GM13977 (cell line): ENCODE results near the gene ITPR3.

Source experiments
- DNase-seq: peaks from one replicate; pipeline ENCODE4 v3.0.0; 2012; ENCODE audit warnings: low spot score
- CTCF ChIP-seq: IDR thresholded peaks from 2 replicates; pipeline ENCODE4 v1.5.1; 2012; ENCODE audit warnings: mild to moderate bottlenecking, control low read depth; ENCODE audit not compliant: insufficient read depth; ENCODE audit errors: extremely low read depth, missing control alignments
- in situ Hi-C: fragments of 300-500 bp; cut with MboI; formaldehyde crosslinking; loops from one replicate; pipeline ENCODE4 v1.12.0; 2022; ENCODE audit warnings: low sequenced_read_pairs, low pct_unique_long_range_greater_than_20kb, mixed read lengths, inconsistent platforms; ENCODE audit not compliant: unreplicated experiment

Gene ITPR3

DNA sequence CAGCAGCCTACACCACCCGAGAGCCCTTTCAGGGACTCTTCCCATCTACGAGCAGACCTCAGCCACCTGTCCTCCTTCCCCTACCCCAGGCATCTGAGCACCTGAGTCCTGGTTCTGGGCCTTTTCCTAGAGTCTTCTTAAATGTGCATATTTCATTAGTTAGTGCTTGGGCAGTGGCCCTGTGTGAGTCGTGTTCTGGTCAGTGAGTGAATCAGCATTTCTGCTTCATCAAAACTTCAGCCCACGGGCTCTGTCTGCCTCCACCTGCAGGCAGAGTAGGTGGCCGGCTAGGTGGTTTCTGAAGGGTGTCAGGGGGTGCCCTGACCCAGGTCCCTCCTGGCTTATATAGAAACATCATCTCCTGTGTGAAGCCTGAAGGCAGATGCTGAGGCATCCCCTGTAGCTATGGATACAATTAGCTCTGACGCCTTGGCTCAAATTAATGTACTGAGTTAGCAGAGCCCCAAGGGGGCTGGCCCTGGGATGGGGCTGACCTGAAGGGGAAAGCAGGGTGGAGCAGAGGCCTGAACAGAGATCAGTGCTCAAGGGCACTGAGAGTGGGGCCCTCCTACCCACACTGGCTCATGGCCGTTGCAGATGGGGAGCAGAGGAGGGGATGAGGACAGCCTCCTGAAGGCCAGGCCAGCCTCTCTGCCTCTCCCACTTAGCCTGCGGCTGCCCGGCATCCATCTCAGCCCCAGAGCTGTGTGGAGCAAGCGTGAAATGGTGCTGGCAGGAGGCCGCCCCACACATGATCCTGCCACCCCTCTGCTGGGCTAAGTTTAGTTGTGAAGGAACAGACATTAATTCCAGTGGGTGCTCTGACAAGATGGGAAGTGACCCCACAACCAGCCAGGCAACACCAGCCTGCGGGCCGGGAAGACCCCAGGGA is 111.9 kb downstream of the ITPR3 start:
- in situ Hi-C loops: no loop called here
- no peak for DNase-seq
- TF ChIP-seq CTCF: no peak

- DNase-seq: no peak
- TF ChIP-seq CTCF: no peak
- in situ Hi-C loops: no loop called here
These were observed 112.5 kb downstream of the ITPR3 start for GRCh38 chr6:33733709-33734007.

DNA sequence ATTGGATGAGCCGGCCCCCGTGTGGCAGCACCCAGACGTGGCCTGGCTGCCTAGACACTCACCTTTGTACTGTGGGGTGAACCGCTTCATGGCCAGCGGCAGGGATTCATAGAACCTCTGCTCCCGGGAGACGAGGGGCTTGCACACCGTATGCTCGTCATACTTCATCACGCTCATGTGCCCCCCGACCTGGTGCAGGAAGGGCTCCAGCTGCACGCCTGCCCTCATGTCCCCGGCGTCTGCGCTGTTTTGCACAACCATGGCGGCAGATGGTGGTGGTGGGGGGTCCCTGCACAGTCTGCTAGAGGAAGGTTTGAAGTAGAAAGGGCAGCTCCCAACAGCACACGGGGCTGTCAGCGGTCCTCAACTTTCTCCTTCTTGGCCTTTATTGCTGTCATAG is 114.1 kb downstream of the ITPR3 start:
- in situ Hi-C loops: no loop called here
- no peak for DNase-seq
- no peak for TF ChIP-seq CTCF

DNA sequence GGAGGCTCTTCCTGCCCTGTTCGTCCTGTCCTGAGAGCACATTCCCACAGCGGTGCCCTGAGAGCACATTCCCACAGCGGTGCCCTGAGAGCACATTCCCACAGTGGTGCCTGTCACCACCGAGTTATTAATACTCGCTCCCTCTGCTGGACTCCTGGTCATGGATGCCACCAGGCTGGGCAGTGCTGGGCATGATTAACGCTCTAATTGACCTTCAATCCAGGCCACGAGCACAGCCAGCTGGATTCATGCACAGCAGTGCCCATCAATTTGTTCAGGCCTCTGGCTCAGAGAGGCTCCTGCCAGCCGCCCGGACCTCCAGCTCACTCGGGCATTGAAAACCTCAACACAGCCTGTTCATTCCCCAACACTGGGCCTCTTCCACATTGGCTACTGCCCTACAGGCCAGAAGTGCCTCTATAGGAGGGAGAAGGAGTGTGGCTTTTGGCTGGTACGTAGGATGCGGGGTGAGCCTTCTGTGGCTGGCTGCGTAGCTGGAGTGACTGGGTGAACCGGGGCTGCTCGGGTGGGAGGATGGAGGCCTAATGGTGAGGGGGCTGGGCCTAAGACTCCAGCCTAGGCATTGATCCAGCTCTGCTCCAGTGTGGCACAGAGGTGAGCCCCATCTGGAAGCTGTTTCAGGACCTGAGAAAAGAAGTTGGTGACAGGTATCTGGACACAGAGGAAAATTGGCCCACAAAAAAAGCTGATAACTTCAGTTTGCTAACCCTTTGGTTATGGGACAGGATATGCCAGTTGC is 116.3 kb downstream of the ITPR3 start:
- in situ Hi-C loops: no loop called here
- DNase-seq: no peak
- TF ChIP-seq CTCF: no peak

DNA sequence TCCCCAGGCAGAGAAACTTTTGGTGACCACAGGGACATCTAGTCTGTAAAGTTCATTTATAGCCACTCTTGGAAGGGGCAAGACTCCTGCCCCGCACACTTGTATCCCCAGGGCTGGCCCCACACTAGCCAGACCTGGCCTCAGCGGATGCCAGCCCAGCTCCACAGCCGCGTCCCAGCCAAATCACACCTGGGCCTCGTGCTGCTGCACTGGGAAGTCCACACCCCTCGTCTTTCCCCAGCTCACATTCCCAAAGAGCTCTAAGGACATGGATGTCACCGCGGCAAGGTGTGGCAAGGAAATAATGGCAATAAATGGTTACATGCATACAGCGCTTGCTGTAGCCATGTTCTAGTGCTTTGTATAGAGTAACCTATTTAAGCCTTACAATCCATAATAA is 117.0 kb downstream of the ITPR3 start:
- in situ Hi-C loops: no loop called here
- DNase-seq: no peak
- TF ChIP-seq CTCF: no peak

- in situ Hi-C loops: no loop called here
- TF ChIP-seq CTCF: no peak
- no peak for DNase-seq
These were observed 117.8 kb downstream of the ITPR3 start for GRCh38 chr6:33738879-33739278.
